Dendritic cell treated with granulocyte-macrophage colony-stimulating factor and Interleukin-4, amounts not matched to agents 40 ng/mL and 50 ng/mL, for 4 days (primary cell): ENCODE data around the gene PDE9A.

Experiments used
- H3K27ac Mint-ChIP-seq: one replicate; pipeline ENCODE4 v1.8.0; 2022; ENCODE audit warnings: mild to moderate bottlenecking, mixed read lengths
- H3K27me3 Mint-ChIP-seq: one replicate; pipeline ENCODE4 v1.8.0; 2022; ENCODE audit warnings: mild to moderate bottlenecking, mixed read lengths
- H3K36me3 Mint-ChIP-seq: one replicate; pipeline ENCODE4 v1.8.0; 2022; ENCODE audit warnings: low read depth, mixed read lengths
- H3K4me1 Mint-ChIP-seq: one replicate; pipeline ENCODE4 v1.8.0; 2022; ENCODE audit warnings: low read depth, mixed read lengths
- H3K4me3 Mint-ChIP-seq: one replicate; pipeline ENCODE4 v1.8.0; 2022; ENCODE audit warnings: mild to moderate bottlenecking, moderate library complexity, mixed read lengths
- H3K9me3 Mint-ChIP-seq: one replicate; pipeline ENCODE4 v1.8.0; 2022; ENCODE audit warnings: mixed read lengths
- intact Hi-C: fragments of 100-400 bp; cut with micrococcal nuclease; formaldehyde crosslinking; loops from one replicate; pipeline ENCODE4 v1.15.0; 2022

The PDE9A gene

GRCh38 chr21:42663860-42664535 is 10.6 kb downstream of the PDE9A start:
- Mint-ChIP-seq H3K27ac (no peak overlapping the region), H3K9me3 (no peaks in the 10 kb centered on the region), H3K36me3 (no peaks in the 10 kb centered on the region), H3K4me3 (no peak overlapping the region), H3K4me1 (no peaks in the 10 kb centered on the region), H3K27me3 (peaks cover 5% of the 10 kb centered on the region)
- intact Hi-C loops: no loop called here

GRCh38 chr21:42664614-42665013 is 11.2 kb downstream of the PDE9A start:
- H3K27ac Mint-ChIP-seq: no peak overlapping the region
- H3K4me3 Mint-ChIP-seq: no peak overlapping the region
- no peaks in the 10 kb centered on the region for H3K4me1 Mint-ChIP-seq
- H3K9me3 Mint-ChIP-seq: no peaks in the 10 kb centered on the region
- H3K27me3 Mint-ChIP-seq: peaks cover 2% of the 10 kb centered on the region
- H3K36me3 Mint-ChIP-seq: no peaks in the 10 kb centered on the region
- intact Hi-C loops: no loop called here

- H3K4me3 Mint-ChIP-seq: no peak overlapping the region
- no peak overlapping the region for H3K27ac Mint-ChIP-seq
- H3K27me3 Mint-ChIP-seq: no peaks in the 10 kb centered on the region
- H3K36me3 Mint-ChIP-seq: no peaks in the 10 kb centered on the region
- intact Hi-C loops: no loop called here
- no peaks in the 10 kb centered on the region for H3K9me3 Mint-ChIP-seq
- H3K4me1 Mint-ChIP-seq: no peaks in the 10 kb centered on the region
Observed at GRCh38 chr21:42665026-42665425, 11.6 kb downstream of the PDE9A start.

- Mint-ChIP-seq H3K4me3 (no peak overlapping the region), H3K27me3 (no peaks in the 10 kb centered on the region), H3K27ac (no peak overlapping the region), H3K4me1 (no peaks in the 10 kb centered on the region), H3K9me3 (no peaks in the 10 kb centered on the region), H3K36me3 (no peaks in the 10 kb centered on the region)
- intact Hi-C loops: no loop called here
Observed at GRCh38 chr21:42665484-42665883, 12.1 kb downstream of the PDE9A start.

- no peaks in the 10 kb centered on the region for H3K36me3 Mint-ChIP-seq
- H3K27me3 Mint-ChIP-seq: no peaks in the 10 kb centered on the region
- no peaks in the 10 kb centered on the region for H3K4me1 Mint-ChIP-seq
- no peak overlapping the region for H3K4me3 Mint-ChIP-seq
- intact Hi-C loops: no loop called here
- H3K9me3 Mint-ChIP-seq: no peaks in the 10 kb centered on the region
- H3K27ac Mint-ChIP-seq: no peak overlapping the region
Observed at GRCh38 chr21:42666023-42666747, 12.8 kb downstream of the PDE9A start.

GRCh38 chr21:42666925-42667324 is 13.5 kb downstream of the PDE9A start:
- H3K9me3 Mint-ChIP-seq: no peaks in the 10 kb centered on the region
- H3K27me3 Mint-ChIP-seq: no peaks in the 10 kb centered on the region
- no peak overlapping the region for H3K27ac Mint-ChIP-seq
- intact Hi-C loops: no loop called here
- no peaks in the 10 kb centered on the region for H3K4me1 Mint-ChIP-seq
- H3K4me3 Mint-ChIP-seq: no peak overlapping the region
- H3K36me3 Mint-ChIP-seq: no peaks in the 10 kb centered on the region

GRCh38 chr21:42668298-42668992 is 15.0 kb downstream of the PDE9A start:
- Mint-ChIP-seq H3K4me3 (no peak overlapping the region), H3K9me3 (no peaks in the 10 kb centered on the region), H3K27me3 (peaks cover 4% of the 10 kb centered on the region), H3K4me1 (no peaks in the 10 kb centered on the region), H3K36me3 (no peaks in the 10 kb centered on the region), H3K27ac (no peak overlapping the region)
- intact Hi-C loops: no loop called here

GRCh38 chr21:42669041-42669440 is 15.6 kb downstream of the PDE9A start:
- Mint-ChIP-seq H3K36me3 (no peaks in the 10 kb centered on the region), H3K9me3 (no peaks in the 10 kb centered on the region), H3K4me3 (no peak overlapping the region), H3K27me3 (peaks cover 4% of the 10 kb centered on the region), H3K27ac (no peak overlapping the region), H3K4me1 (no peaks in the 10 kb centered on the region)
- intact Hi-C loops: no loop called here

- Mint-ChIP-seq H3K9me3 (no peaks in the 10 kb centered on the region), H3K4me1 (no peaks in the 10 kb centered on the region), H3K36me3 (no peaks in the 10 kb centered on the region), H3K4me3 (no peak overlapping the region), H3K27ac (no peak overlapping the region), H3K27me3 (peaks cover 7% of the 10 kb centered on the region)
- intact Hi-C loops: no loop called here
Observed at GRCh38 chr21:42670058-42670880, 16.8 kb downstream of the PDE9A start.

GRCh38 chr21:42670884-42671283 is 17.5 kb downstream of the PDE9A start:
- intact Hi-C loops: no loop called here
- no peak overlapping the region for H3K27ac Mint-ChIP-seq
- no peaks in the 10 kb centered on the region for H3K4me1 Mint-ChIP-seq
- no peak overlapping the region for H3K4me3 Mint-ChIP-seq
- no peaks in the 10 kb centered on the region for H3K36me3 Mint-ChIP-seq
- H3K9me3 Mint-ChIP-seq: no peaks in the 10 kb centered on the region
- peaks cover 8% of the 10 kb centered on the region for H3K27me3 Mint-ChIP-seq

- Mint-ChIP-seq H3K36me3 (no peaks in the 10 kb centered on the region), H3K9me3 (no peaks in the 10 kb centered on the region), H3K4me3 (no peak overlapping the region), H3K27me3 (peaks cover 11% of the 10 kb centered on the region), H3K27ac (no peak overlapping the region), H3K4me1 (no peaks in the 10 kb centered on the region)
- intact Hi-C loops: no loop called here
Observed at GRCh38 chr21:42671778-42672593, 18.6 kb downstream of the PDE9A start.

- Mint-ChIP-seq H3K36me3 (no peaks in the 10 kb centered on the region), H3K27ac (no peak overlapping the region), H3K27me3 (peaks cover 18% of the 10 kb centered on the region), H3K9me3 (no peaks in the 10 kb centered on the region), H3K4me3 (no peak overlapping the region), H3K4me1 (no peaks in the 10 kb centered on the region)
- intact Hi-C loops: no loop called here
Observed at GRCh38 chr21:42672699-42673458, 19.5 kb downstream of the PDE9A start.
